GM19099 (cell line): Measurements from ENCODE around the gene SVOPL.

Experiments
- POLR2A ChIP-seq: IDR thresholded peaks from 3 replicates; pipeline ENCODE4 v1.6.1; 2011; ENCODE audit warnings: low read depth; ENCODE audit not compliant: insufficient read length; ENCODE audit errors: extremely low read depth

SVOPL gene

GRCh38 chr7:138606236-138606635, 94.9 kb downstream of the SVOPL start:
- no peak for TF ChIP-seq POLR2A

GRCh38 chr7:138603549-138604318, 97.4 kb downstream of the SVOPL start:
- TF ChIP-seq POLR2A, result no peak

GRCh38 chr7:138602451-138602850, 98.7 kb downstream of the SVOPL start:
- no peak for TF ChIP-seq POLR2A

GRCh38 chr7:138595454-138595853, 105.7 kb downstream of the SVOPL start:
- no peak for TF ChIP-seq POLR2A

GRCh38 chr7:138590154-138590553, 111.0 kb downstream of the SVOPL start:
- no peak for TF ChIP-seq POLR2A

GRCh38 chr7:138588986-138589385, 112.2 kb downstream of the SVOPL start:
- TF ChIP-seq POLR2A, result no peak

- no peak for TF ChIP-seq POLR2A
Measured at GRCh38 chr7:138587485-138587884, 113.7 kb downstream of the SVOPL start.

GRCh38 chr7:138585283-138585993, 115.7 kb downstream of the SVOPL start:
- TF ChIP-seq POLR2A, result no peak

GRCh38 chr7:138584696-138585095, 116.5 kb downstream of the SVOPL start:
- no peak for TF ChIP-seq POLR2A

GRCh38 chr7:138584283-138584682, 116.9 kb downstream of the SVOPL start:
- no peak for TF ChIP-seq POLR2A

GRCh38 chr7:138581065-138581464, 120.1 kb downstream of the SVOPL start:
- no peak for TF ChIP-seq POLR2A

GRCh38 chr7:138579671-138580070, 121.5 kb downstream of the SVOPL start:
- no peak for TF ChIP-seq POLR2A

GRCh38 chr7:138579136-138579535, 122.0 kb downstream of the SVOPL start:
- TF ChIP-seq POLR2A, result no peak

GRCh38 chr7:138575897-138576428, 125.2 kb downstream of the SVOPL start:
- TF ChIP-seq POLR2A, result no peak

GRCh38 chr7:138573741-138574140, 127.4 kb downstream of the SVOPL start:
- no peak for TF ChIP-seq POLR2A

- TF ChIP-seq POLR2A, result no peak
Measured at GRCh38 chr7:138570715-138571114, 130.4 kb downstream of the SVOPL start.

- no peak for TF ChIP-seq POLR2A
Measured at GRCh38 chr7:138569418-138569817, 131.7 kb downstream of the SVOPL start.

GRCh38 chr7:138568655-138569054, 132.5 kb downstream of the SVOPL start:
- no peak for TF ChIP-seq POLR2A
